ENCODE results near the gene TTC9C. TPM values are rescaled to one million over a fixed set of nuclear protein-coding genes. Genes with fewer than 3 reads are reported as not detected.
A peak's percentile ranks its signal among the peaks of the same experiment; 100 is the strongest.

The TTC9C gene
- total and polyA plus RNA-seq, 2 of the 13 experiments (the other 11 are each of a cell fraction or from before 2014, with no cell fraction given): 28.0 to 36.4 TPM

DNA sequence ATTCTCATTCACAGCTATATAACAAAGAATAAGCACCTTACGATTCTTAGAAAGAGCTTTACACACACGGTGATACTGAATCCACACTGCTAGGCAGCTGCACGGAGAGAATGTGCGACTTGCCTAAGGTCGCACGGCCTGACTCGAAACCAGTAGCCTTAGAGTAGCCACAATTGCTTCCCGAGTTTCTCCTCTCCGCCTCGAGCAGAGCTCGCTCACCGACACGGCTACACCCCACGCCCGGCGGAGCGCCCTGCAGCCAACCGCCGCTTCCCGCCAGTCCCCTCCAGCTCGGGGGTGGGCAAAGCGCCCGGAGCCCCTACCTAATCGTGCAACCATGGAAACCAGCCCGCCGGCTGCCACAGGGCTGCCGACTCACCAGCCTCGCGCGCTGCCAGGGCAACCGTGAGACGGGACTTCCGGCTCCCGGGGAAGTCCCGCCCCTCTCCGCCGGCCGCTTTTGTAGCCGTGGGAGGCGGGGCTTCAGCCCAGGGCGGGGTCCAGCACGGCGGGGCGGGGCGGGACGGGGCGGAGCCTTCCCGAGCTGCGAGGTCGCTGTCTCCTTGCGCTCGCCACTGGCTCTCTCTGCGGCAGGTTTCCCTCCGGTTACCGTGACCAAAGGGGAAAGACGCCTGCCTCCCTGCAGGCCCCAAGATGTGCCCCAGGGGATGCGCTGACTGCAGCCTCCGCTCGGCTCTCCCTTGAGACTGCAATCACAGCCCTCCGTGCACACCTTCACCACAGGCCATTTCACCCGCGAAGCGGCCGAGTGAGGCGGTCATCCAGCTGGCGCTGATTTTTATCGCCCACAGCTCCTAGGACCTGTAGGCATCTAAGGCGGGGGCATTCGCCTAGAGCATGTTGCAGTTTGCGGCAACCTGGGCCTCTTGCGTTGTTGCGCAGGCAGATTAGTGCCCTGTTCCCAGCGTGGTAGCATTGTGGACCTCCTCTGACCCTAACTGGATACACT lies 22.1 kb upstream of the TTC9C start (continued):
- TF ChIP-seq MAF1 (CRISPR knock-in tag; IDR thresholded peaks at IDR 0.05; ENCODE audit: borderline replicate concordance): no peak
- no peak for TF ChIP-seq GATAD2A (CRISPR knock-in tag; IDR thresholded peaks at IDR 0.05)
- no peak for TF ChIP-seq ZNF879 (CRISPR knock-in tag; IDR thresholded peaks at IDR 0.05)
- TF ChIP-seq, protein P1, sequence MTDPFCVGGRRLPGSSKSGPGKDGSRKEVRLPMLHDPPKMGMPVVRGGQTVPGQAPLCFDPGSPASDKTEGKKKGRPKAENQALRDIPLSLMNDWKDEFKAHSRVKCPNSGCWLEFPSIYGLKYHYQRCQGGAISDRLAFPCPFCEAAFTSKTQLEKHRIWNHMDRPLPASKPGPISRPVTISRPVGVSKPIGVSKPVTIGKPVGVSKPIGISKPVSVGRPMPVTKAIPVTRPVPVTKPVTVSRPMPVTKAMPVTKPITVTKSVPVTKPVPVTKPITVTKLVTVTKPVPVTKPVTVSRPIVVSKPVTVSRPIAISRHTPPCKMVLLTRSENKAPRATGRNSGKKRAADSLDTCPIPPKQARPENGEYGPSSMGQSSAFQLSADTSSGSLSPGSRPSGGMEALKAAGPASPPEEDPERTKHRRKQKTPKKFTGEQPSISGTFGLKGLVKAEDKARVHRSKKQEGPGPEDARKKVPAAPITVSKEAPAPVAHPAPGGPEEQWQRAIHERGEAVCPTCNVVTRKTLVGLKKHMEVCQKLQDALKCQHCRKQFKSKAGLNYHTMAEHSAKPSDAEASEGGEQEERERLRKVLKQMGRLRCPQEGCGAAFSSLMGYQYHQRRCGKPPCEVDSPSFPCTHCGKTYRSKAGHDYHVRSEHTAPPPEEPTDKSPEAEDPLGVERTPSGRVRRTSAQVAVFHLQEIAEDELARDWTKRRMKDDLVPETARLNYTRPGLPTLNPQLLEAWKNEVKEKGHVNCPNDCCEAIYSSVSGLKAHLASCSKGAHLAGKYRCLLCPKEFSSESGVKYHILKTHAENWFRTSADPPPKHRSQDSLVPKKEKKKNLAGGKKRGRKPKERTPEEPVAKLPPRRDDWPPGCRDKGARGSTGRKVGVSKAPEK (CRISPR knock-in tag; IDR thresholded peaks at IDR 0.05; ENCODE audit: borderline replicate concordance): peak; percentile 59; the same call in 1 of the 2 replicates
- peak; percentile 33 for TF ChIP-seq PHF5A (CRISPR knock-in tag; IDR thresholded peaks at IDR 0.05; ENCODE audit: low read depth, unreplicated experiment)
- peak; percentile 92 for TF ChIP-seq PATZ1 (CRISPR knock-in tag; IDR thresholded peaks at IDR 0.05)
- TF ChIP-seq PITX1 (CRISPR knock-in tag; IDR thresholded peaks at IDR 0.05): 0 out of 2 replicates have a peak, but pooled peaks have one; percentile 13
- TF ChIP-seq SAP130 (CRISPR knock-in tag; IDR thresholded peaks at IDR 0.05; ENCODE audit: low read depth): peak; percentile 90
- TF ChIP-seq BHLHE40 (IDR thresholded peaks at IDR 0.05; ENCODE audit: low read length): no peak
- no peak for TF ChIP-seq SMARCC2 (IDR thresholded peaks at IDR 0.05)
- TF ChIP-seq, protein P2, sequence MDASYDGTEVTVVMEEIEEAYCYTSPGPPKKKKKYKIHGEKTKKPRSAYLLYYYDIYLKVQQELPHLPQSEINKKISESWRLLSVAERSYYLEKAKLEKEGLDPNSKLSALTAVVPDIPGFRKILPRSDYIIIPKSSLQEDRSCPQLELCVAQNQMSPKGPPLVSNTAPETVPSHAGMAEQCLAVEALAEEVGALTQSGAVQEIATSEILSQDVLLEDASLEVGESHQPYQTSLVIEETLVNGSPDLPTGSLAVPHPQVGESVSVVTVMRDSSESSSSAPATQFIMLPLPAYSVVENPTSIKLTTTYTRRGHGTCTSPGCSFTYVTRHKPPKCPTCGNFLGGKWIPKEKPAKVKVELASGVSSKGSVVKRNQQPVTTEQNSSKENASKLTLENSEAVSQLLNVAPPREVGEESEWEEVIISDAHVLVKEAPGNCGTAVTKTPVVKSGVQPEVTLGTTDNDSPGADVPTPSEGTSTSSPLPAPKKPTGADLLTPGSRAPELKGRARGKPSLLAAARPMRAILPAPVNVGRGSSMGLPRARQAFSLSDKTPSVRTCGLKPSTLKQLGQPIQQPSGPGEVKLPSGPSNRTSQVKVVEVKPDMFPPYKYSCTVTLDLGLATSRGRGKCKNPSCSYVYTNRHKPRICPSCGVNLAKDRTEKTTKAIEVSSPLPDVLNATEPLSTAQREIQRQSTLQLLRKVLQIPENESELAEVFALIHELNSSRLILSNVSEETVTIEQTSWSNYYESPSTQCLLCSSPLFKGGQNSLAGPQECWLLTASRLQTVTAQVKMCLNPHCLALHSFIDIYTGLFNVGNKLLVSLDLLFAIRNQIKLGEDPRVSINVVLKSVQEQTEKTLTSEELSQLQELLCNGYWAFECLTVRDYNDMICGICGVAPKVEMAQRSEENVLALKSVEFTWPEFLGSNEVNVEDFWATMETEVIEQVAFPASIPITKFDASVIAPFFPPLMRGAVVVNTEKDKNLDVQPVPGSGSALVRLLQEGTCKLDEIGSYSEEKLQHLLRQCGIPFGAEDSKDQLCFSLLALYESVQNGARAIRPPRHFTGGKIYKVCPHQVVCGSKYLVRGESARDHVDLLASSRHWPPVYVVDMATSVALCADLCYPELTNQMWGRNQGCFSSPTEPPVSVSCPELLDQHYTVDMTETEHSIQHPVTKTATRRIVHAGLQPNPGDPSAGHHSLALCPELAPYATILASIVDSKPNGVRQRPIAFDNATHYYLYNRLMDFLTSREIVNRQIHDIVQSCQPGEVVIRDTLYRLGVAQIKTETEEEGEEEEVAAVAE (CRISPR knock-in tag; IDR thresholded peaks at IDR 0.05; ENCODE audit: borderline replicate concordance): no peak
- no peak for TF ChIP-seq KDM1A (CRISPR knock-in tag; IDR thresholded peaks at IDR 0.05)
- no peak for TF ChIP-seq NR0B2 (CRISPR knock-in tag; IDR thresholded peaks at IDR 0.05)
- no peak for TF ChIP-seq IRF2 (CRISPR knock-in tag; IDR thresholded peaks at IDR 0.05)
- TF ChIP-seq ZNF720 (CRISPR knock-in tag; IDR thresholded peaks at IDR 0.05): no peak
- TF ChIP-seq, protein P3, sequence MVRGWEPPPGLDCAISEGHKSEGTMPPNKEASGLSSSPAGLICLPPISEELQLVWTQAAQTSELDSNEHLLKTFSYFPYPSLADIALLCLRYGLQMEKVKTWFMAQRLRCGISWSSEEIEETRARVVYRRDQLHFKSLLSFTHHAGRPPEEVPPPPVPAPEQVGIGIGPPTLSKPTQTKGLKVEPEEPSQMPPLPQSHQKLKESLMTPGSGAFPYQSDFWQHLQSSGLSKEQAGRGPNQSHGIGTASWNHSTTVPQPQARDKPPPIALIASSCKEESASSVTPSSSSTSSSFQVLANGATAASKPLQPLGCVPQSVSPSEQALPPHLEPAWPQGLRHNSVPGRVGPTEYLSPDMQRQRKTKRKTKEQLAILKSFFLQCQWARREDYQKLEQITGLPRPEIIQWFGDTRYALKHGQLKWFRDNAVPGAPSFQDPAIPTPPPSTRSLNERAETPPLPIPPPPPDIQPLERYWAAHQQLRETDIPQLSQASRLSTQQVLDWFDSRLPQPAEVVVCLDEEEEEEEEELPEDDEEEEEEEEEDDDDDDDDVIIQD (CRISPR knock-in tag; IDR thresholded peaks at IDR 0.05; ENCODE audit: low read depth): no peak
- TF ChIP-seq ZNF589 (CRISPR knock-in tag; conservative IDR thresholded peaks at IDR 0.05): no peak; the same call in 1 of the 2 replicates
- TF ChIP-seq KMT2A (CRISPR knock-in tag; IDR thresholded peaks at IDR 0.05): 0 out of 2 replicates have a peak, but pooled peaks have one; percentile 47
